IMR-90 (cell line): ENCODE results near the gene CFAP20. TPM values are rescaled to one million over a fixed set of nuclear protein-coding genes. Genes with fewer than 3 reads are reported as not detected.

Experiments used
- ATAC-seq: fragments of 200-7000 bp; cut with Tn5 transposase; 2 replicates; pipeline ENCODE4 v1.9.1; 2020; ENCODE audit warnings: low read depth, mild to moderate bottlenecking, moderate library complexity
- BruUV-seq: library from RNA; stranded (reverse); fragments of 400-500 nt; replicated peaks from 2 replicates; lab custom pipeline; 2021; lab: Mats Ljungman, UMichigan
- CTCF ChIA-PET: fragments of 300-600 bp; formaldehyde crosslinking; extraction: SDS; loops from one replicate; lab custom pipeline; 2021; ENCODE audit warnings: antibody characterized with exemption; lab: Yijun Ruan, JAX
- POLR2A ChIA-PET: fragments of 300-600 bp; sonication (Branson Sonifier 250); formaldehyde crosslinking; loops from one replicate; lab custom pipeline; 2022; ENCODE audit warnings: antibody characterized with exemption; ENCODE audit not compliant: unreplicated experiment; lab: Charles Lee
- DNase-seq: peaks from one replicate; pipeline ENCODE4 v3.0.0; 2013
- H2AFZ ChIP-seq: replicated peaks from 2 replicates; pipeline ENCODE3; 2013; ENCODE audit warnings: low read length, mild to moderate bottlenecking; ENCODE audit not compliant: poor library complexity
- H2AK5ac ChIP-seq: 2 replicates; pipeline ENCODE4 v1.6.1; 2013; ENCODE audit warnings: low read depth, low read length, inconsistent platforms
- H2AK9ac ChIP-seq: replicated peaks from 2 replicates; pipeline ENCODE3; 2013; ENCODE audit warnings: mild to moderate bottlenecking, low read depth, low read length, moderate library complexity; ENCODE audit not compliant: poor library complexity
- H2BK120ac ChIP-seq: 2 replicates; pipeline ENCODE4 v1.6.1; 2013; ENCODE audit warnings: low read depth, low read length, inconsistent platforms
- H2BK15ac ChIP-seq: 3 replicates; pipeline ENCODE4 v1.6.1; 2013; ENCODE audit warnings: low read depth, low read length, inconsistent platforms
- H2BK20ac ChIP-seq: 2 replicates; pipeline ENCODE4 v1.6.1; 2013; ENCODE audit warnings: low read depth, mild to moderate bottlenecking, inconsistent platforms, low read length, moderate library complexity
- H2BK5ac ChIP-seq: 2 replicates; pipeline ENCODE4 v1.6.1; 2013; ENCODE audit warnings: mild to moderate bottlenecking, low read depth, low read length, inconsistent platforms; ENCODE audit not compliant: poor library complexity, severe bottlenecking
- H3K14ac ChIP-seq: replicated peaks from 2 replicates; pipeline ENCODE4 v1.6.1; 2013; ENCODE audit warnings: low read depth, low read length, inconsistent platforms
- H3K18ac ChIP-seq: 2 replicates; pipeline ENCODE4 v1.6.1; 2013; ENCODE audit warnings: low read depth, low read length, control low read depth
- H3K23ac ChIP-seq: 2 replicates; pipeline ENCODE4 v1.6.1; 2013; ENCODE audit warnings: low read depth, low read length, inconsistent platforms
- H3K27ac ChIP-seq: 2 replicates; pipeline ENCODE4 v1.5.1; 2013; ENCODE audit warnings: mild to moderate bottlenecking, control low read depth, low read length; ENCODE audit not compliant: insufficient read depth
- H3K27me3 ChIP-seq: 2 replicates; pipeline ENCODE4 v1.6.1; 2013; ENCODE audit warnings: low read length; ENCODE audit not compliant: control insufficient read depth, insufficient read depth
- H3K36me3 ChIP-seq: 2 replicates; pipeline ENCODE4 v1.6.1; 2013; ENCODE audit warnings: low read length, mixed read lengths; ENCODE audit not compliant: control insufficient read depth, insufficient read depth
- H3K4ac ChIP-seq: 2 replicates; pipeline ENCODE4 v1.6.1; 2013; ENCODE audit warnings: low read depth, low read length, inconsistent platforms
- H3K4me1 ChIP-seq: 2 replicates; pipeline ENCODE4 v1.6.1; 2013; ENCODE audit warnings: low read length, mixed read lengths; ENCODE audit not compliant: control insufficient read depth, insufficient read depth
- H3K4me2 ChIP-seq: 2 replicates; pipeline ENCODE4 v1.6.1; 2013; ENCODE audit warnings: low read depth, mild to moderate bottlenecking, control low read depth, low read length, moderate library complexity
- H3K4me3 ChIP-seq: 2 replicates; pipeline ENCODE4 v1.5.1; 2013; ENCODE audit warnings: low read depth, mild to moderate bottlenecking, control low read depth, low read length, moderate library complexity; ENCODE audit not compliant: insufficient read depth
- H3K56ac ChIP-seq: 2 replicates; pipeline ENCODE4 v1.6.1; 2013; ENCODE audit warnings: low read length, inconsistent platforms; ENCODE audit not compliant: insufficient read depth; ENCODE audit errors: extremely low read depth
- H3K79me1 ChIP-seq, 2 experiments: 2 replicates each; pipeline ENCODE4 v1.6.1; 2013; ENCODE audit warnings: low read length in 2 of 2, inconsistent platforms in 1 of 2, low read depth in 1 of 2
- H3K9ac ChIP-seq: 2 replicates; pipeline ENCODE4 v1.6.1; 2013; ENCODE audit warnings: low read depth, low read length, control low read depth
- H3K9me1 ChIP-seq: 2 replicates; pipeline ENCODE4 v1.6.1; 2013; ENCODE audit warnings: low read length, inconsistent platforms; ENCODE audit not compliant: insufficient read depth
- H3K9me3 ChIP-seq: 2 replicates; pipeline ENCODE4 v1.6.1; 2013; ENCODE audit warnings: low read length; ENCODE audit not compliant: control insufficient read depth, insufficient read depth
- H4K20me1 ChIP-seq: 2 replicates; pipeline ENCODE4 v1.6.1; 2013; ENCODE audit warnings: low read length, inconsistent platforms; ENCODE audit not compliant: insufficient read depth
- H4K5ac ChIP-seq: 2 replicates; pipeline ENCODE4 v1.6.1; 2013; ENCODE audit warnings: mild to moderate bottlenecking, low read depth, low read length, control low read depth
- H4K8ac ChIP-seq, 2 experiments: 2 replicates each; pipeline ENCODE4 v1.6.1; 2013; ENCODE audit warnings: low read depth in 2 of 2, low read length in 2 of 2, control low read depth in 1 of 2, inconsistent platforms in 1 of 2
- H4K91ac ChIP-seq: 2 replicates; pipeline ENCODE4 v1.6.1; 2013; ENCODE audit warnings: low read depth, low read length, inconsistent platforms; ENCODE audit not compliant: insufficient read depth
- BHLHE40 ChIP-seq: fragments of 150-350 bp; IDR thresholded peaks from 2 replicates; pipeline ENCODE4 v1.6.1; 2016; ENCODE audit warnings: mild to moderate bottlenecking, low read depth, low read length
- CEBPB ChIP-seq: IDR thresholded peaks from 2 replicates; pipeline ENCODE4 v1.6.1; 2012; ENCODE audit warnings: low read depth, low read length, improper control_type of control experiment
- CHD1 ChIP-seq: IDR thresholded peaks from 2 replicates; pipeline ENCODE4 v1.6.1; 2012; ENCODE audit warnings: low read depth, low read length, improper control_type of control experiment
- CTCF ChIP-seq: conservative IDR thresholded peaks from 2 replicates; pipeline ENCODE4 v1.5.1; 2012; ENCODE audit warnings: mild to moderate bottlenecking, low read depth, low read length, improper control_type of control experiment
- FOS ChIP-seq: fragments of 150-350 bp; IDR thresholded peaks from 2 replicates; pipeline ENCODE4 v1.6.1; 2016; ENCODE audit warnings: low read depth, low read length
- MAFK ChIP-seq: IDR thresholded peaks from 2 replicates; pipeline ENCODE4 v1.6.1; 2012; ENCODE audit warnings: low read depth, low read length, improper control_type of control experiment
- MAZ ChIP-seq: IDR thresholded peaks from 2 replicates; pipeline ENCODE4 v1.6.1; 2012; ENCODE audit warnings: low read depth, mild to moderate bottlenecking, low read length, improper control_type of control experiment, moderate library complexity, borderline replicate concordance
- MXI1 ChIP-seq: IDR thresholded peaks from 2 replicates; pipeline ENCODE4 v1.6.1; 2012; ENCODE audit warnings: low read depth, mild to moderate bottlenecking, low read length, moderate library complexity, borderline replicate concordance
- NFE2L2 ChIP-seq: fragments of 150-350 bp; IDR thresholded peaks from 2 replicates; pipeline ENCODE4 v1.6.1; 2016; ENCODE audit warnings: low read depth, mild to moderate bottlenecking, low read length
- POLR2A ChIP-seq: IDR thresholded peaks from 2 replicates; pipeline ENCODE4 v1.6.1; 2012; ENCODE audit warnings: mild to moderate bottlenecking, low read depth, low read length
- RAD21 ChIP-seq: IDR thresholded peaks from 2 replicates; pipeline ENCODE4 v1.6.1; 2012; ENCODE audit warnings: low read length, improper control_type of control experiment
- RCOR1 ChIP-seq: IDR thresholded peaks from 2 replicates; pipeline ENCODE4 v1.6.1; 2012; ENCODE audit warnings: mild to moderate bottlenecking, low read length, improper control_type of control experiment; ENCODE audit not compliant: insufficient replicate concordance
- RFX5 ChIP-seq: IDR thresholded peaks from 2 replicates; pipeline ENCODE4 v1.8.0; 2012; ENCODE audit warnings: low read depth, mild to moderate bottlenecking, low read length, moderate library complexity
- SMC3 ChIP-seq: fragments of 150-350 bp; IDR thresholded peaks from 2 replicates; pipeline ENCODE4 v1.6.1; 2016; ENCODE audit warnings: low read depth, mild to moderate bottlenecking, antibody characterized with exemption, low read length, moderate library complexity
- WGBS, 2 experiments: methylation state at CpG; one replicate each; pipeline versions ENCODE4 v1.1.5 to v1.1.7; 2013; ENCODE audit warnings: missing lambda C conversion rate in 2 of 2; ENCODE audit not compliant: insufficient read length in 1 of 2; ENCODE audit errors: extremely low coverage in 2 of 2; 5-methylcytosine and 5-hydroxymethylcytosine counted together
- dilution Hi-C: fragments of 300-500 bp; cut with HindIII; formaldehyde crosslinking; loops from one replicate; pipeline ENCODE4 v1.14.3; 2018; ENCODE audit warnings: low sequenced_read_pairs; ENCODE audit not compliant: unreplicated experiment
- in situ Hi-C: fragments of 300-500 bp; cut with MboI; formaldehyde crosslinking; loops from 3 replicates; pipeline ENCODE4 v1.14.3; 2019; ENCODE audit warnings: low sequenced_read_pairs, inconsistent platforms, mixed read lengths
- intact Hi-C: fragments of 100-400 bp; cut with micrococcal nuclease; formaldehyde crosslinking; loops from 2 replicates; pipeline ENCODE4 v1.10.0; 2022
- polyA plus RNA-seq, 3 experiments: library from polyadenylated mRNA; depleted of rRNA; stranded (reverse); fragments of >200 nt; gene quantifications; 2 replicates each; pipeline ENCODE4 v1.2.3, GENCODE V29; 2012; ENCODE audit warnings: low replicate concordance in 1 of 3
- total RNA-seq: library from RNA; depleted of rRNA; stranded (reverse); fragments of >200 nt; gene quantifications from 2 replicates; pipeline ENCODE4 v1.2.3, GENCODE V29; 2012
- TF ChIP-seq, protein P1 (sequence below): fragments of 150-350 bp; IDR thresholded peaks from 2 replicates; pipeline ENCODE4 v1.6.1; 2016; ENCODE audit warnings: low read depth, mild to moderate bottlenecking, low read length, moderate library complexity, borderline replicate concordance
- TF ChIP-seq, protein P2 (sequence below): fragments of 150-350 bp; IDR thresholded peaks from 2 replicates; pipeline ENCODE4 v1.6.1; 2017; ENCODE audit warnings: mild to moderate bottlenecking, antibody characterized with exemption, low read length, low read depth

Gene CFAP20
- total and polyA plus RNA-seq, 2 of the 4 experiments (the other 2 are of a cell fraction): 39.1 to 54.0 TPM

DNA sequence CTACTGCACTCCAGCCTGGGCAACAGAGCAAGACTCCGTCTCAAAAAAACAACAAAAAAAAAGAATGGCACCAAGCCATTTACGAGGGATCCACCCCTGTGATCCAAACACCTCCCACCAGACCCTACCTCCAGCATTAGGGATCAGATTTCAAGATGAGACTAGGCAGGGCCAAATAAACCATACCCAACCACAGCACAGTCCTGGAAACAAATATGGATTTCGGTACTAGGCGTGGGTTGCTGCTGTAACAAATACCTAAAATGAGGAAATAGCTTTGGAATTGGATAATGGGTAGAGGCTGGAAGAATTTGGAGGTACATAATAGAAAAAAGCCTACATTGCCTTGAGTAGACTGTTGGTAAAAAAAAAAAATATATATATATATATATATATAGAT is 54.5 kb downstream of the CFAP20 start:
- no peak overlapping the region for H2BK120ac ChIP-seq
- H3K4me1 ChIP-seq: no peaks in the 10 kb centered on the region
- H3K9me3 ChIP-seq: 0 out of 2 replicates have a peak, but pooled peaks cover 2% of the 10 kb centered on the region
- H4K91ac ChIP-seq: no peak overlapping the region
- WGBS, 2 experiments: no CpG with 5 or more reads among the region's 4 CpGs
- no peaks in the 10 kb centered on the region for H3K36me3 ChIP-seq
- H4K5ac ChIP-seq: no peak overlapping the region
- H2BK15ac ChIP-seq: no peak overlapping the region
- POLR2A ChIA-PET: no interaction called here
- no peak overlapping the region for H3K18ac ChIP-seq
- no peaks in the 10 kb centered on the region for H3K9me1 ChIP-seq
- H3K23ac ChIP-seq: no peak overlapping the region
- no peak overlapping the region for H3K4me3 ChIP-seq
- no peaks in the 10 kb centered on the region for H3K79me1 ChIP-seq
- H2AK5ac ChIP-seq: no peak overlapping the region
- no peak overlapping the region for H3K56ac ChIP-seq
- no peak for ATAC-seq
- TF ChIP-seq MAZ: no peak
- TF ChIP-seq MXI1: no peak
- no peak for TF ChIP-seq CEBPB
- TF ChIP-seq, protein P1, sequence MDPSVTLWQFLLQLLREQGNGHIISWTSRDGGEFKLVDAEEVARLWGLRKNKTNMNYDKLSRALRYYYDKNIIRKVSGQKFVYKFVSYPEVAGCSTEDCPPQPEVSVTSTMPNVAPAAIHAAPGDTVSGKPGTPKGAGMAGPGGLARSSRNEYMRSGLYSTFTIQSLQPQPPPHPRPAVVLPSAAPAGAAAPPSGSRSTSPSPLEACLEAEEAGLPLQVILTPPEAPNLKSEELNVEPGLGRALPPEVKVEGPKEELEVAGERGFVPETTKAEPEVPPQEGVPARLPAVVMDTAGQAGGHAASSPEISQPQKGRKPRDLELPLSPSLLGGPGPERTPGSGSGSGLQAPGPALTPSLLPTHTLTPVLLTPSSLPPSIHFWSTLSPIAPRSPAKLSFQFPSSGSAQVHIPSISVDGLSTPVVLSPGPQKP: no peak
- TF ChIP-seq RCOR1: no peak
- TF ChIP-seq RAD21: no peak
- TF ChIP-seq, protein P2, sequence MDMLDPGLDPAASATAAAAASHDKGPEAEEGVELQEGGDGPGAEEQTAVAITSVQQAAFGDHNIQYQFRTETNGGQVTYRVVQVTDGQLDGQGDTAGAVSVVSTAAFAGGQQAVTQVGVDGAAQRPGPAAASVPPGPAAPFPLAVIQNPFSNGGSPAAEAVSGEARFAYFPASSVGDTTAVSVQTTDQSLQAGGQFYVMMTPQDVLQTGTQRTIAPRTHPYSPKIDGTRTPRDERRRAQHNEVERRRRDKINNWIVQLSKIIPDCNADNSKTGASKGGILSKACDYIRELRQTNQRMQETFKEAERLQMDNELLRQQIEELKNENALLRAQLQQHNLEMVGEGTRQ: no peak
- no peak for TF ChIP-seq CTCF
- TF ChIP-seq RFX5: no peak
- TF ChIP-seq MAFK: no peak
- TF ChIP-seq CHD1: no peak
- TF ChIP-seq SMC3: no peak
- TF ChIP-seq BHLHE40: no peak
- no peak for TF ChIP-seq POLR2A
- no peak for TF ChIP-seq NFE2L2
- no peak for TF ChIP-seq FOS
- dilution Hi-C loops (no loop called here), intact Hi-C loops (loop anchor here (5.0 kb wide), 1 partner anchor 593 kb away; no protein-coding TSS in a partner anchor), in situ Hi-C loops (no loop called here)
- H3K14ac ChIP-seq: no peak overlapping the region
- CTCF ChIA-PET: no interaction called here
- BruUV-seq: no TSS peak
- H3K4ac ChIP-seq: no peak overlapping the region
- no peaks in the 10 kb centered on the region; the same call in 1 of the 2 replicates for H3K27me3 ChIP-seq
- H4K20me1 ChIP-seq: no peaks in the 10 kb centered on the region
- DNase-seq: no peak
- H3K27ac ChIP-seq: no peak overlapping the region
- no peak overlapping the region for H4K8ac ChIP-seq
- H3K4me2 ChIP-seq: no peak overlapping the region
- no peak overlapping the region for H2AK9ac ChIP-seq
- H2AFZ ChIP-seq: no peak overlapping the region
- no peak overlapping the region for H3K9ac ChIP-seq
- H2BK20ac ChIP-seq: no peak overlapping the region
- H2BK5ac ChIP-seq: no peak overlapping the region
